ENCODE data around the gene SESN3.

DNA sequence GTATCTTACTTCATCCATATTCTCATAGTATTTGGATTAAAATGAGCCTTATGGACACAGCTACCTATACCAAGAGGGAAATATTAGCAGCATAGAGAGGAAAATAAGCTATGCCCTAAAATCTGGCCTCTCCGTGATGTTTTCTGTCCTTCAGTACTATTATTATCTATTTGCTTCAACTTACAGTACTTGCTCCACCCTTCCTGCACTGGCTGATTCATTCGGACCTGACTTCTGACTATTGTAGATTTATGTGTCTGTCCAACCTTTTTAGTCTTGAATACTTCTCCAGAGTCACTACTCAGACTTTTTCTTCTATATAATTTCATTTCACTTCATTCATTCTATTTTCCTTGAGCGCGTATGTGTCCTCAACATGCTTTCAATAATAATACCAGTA, 45.1 kb upstream of the SESN3 start:
- no peak for TF ChIP-seq POLR2A (IDR thresholded peaks at IDR 0.05; ENCODE audit: low read depth, low read length)
- no peak for TF ChIP-seq POLR2AphosphoS5 (IDR thresholded peaks at IDR 0.05; ENCODE audit: low read depth, low read length)
- TF ChIP-seq TAF1 (IDR thresholded peaks at IDR 0.05; ENCODE audit: low read depth, low read length) = no peak
- no peak for TF ChIP-seq SPI1 (IDR thresholded peaks at IDR 0.05; ENCODE audit: low read depth, low read length)
- TF ChIP-seq PAX5 (IDR thresholded peaks at IDR 0.05; ENCODE audit: insufficient read depth, low read length, severe bottlenecking) = no peak
- no peak for TF ChIP-seq POU2F2 (IDR thresholded peaks at IDR 0.05; ENCODE audit: low read depth, low read length)

All from GM12891 (cell line).